Neutrophil (primary cell): ENCODE results near the gene TMC8.

Experiments
- H3K27ac ChIP-seq: fragments of 200-600 bp; sonication (generic); 2 replicates; pipeline ENCODE4 v1.5.1; 2016; ENCODE audit warnings: mild to moderate bottlenecking, moderate library complexity
- H3K27me3 ChIP-seq: fragments of 200-600 bp; sonication (generic); 2 replicates; pipeline ENCODE4 v1.6.0; 2016; ENCODE audit warnings: mild to moderate bottlenecking
- H3K36me3 ChIP-seq: fragments of 200-600 bp; sonication (generic); 2 replicates; pipeline ENCODE4 v1.5.1; 2017
- H3K4me1 ChIP-seq, 2 experiments: fragments of 200-600 bp in 1 of 2; sonication (generic) in 1 of 2; 1 replicate in 1 of 2; 2 replicates in 1 of 2; pipeline versions ENCODE4 v1.5.1 to v1.6.1; 2013 to 2016; ENCODE audit warnings: low read depth in 1 of 2, low read length in 1 of 2, mild to moderate bottlenecking in 1 of 2, moderate library complexity in 1 of 2; ENCODE audit not compliant: control insufficient read depth in 1 of 2, insufficient read depth in 1 of 2
- H3K4me3 ChIP-seq, 2 experiments: fragments of 200-600 bp in 1 of 2; sonication (generic) in 1 of 2; 1 replicate in 1 of 2; 2 replicates in 1 of 2; pipeline ENCODE4 v1.5.1; 2013 to 2016; ENCODE audit warnings: low read depth in 1 of 2, low read length in 1 of 2, mild to moderate bottlenecking in 1 of 2, moderate library complexity in 1 of 2
- H3K9me3 ChIP-seq: fragments of 200-600 bp; sonication (generic); 2 replicates; pipeline ENCODE4 v1.5.1; 2016
- CTCF ChIP-seq: fragments of 200-600 bp; sonication (generic); IDR thresholded peaks from 2 replicates; pipeline ENCODE4 v1.5.1; 2016; ENCODE audit warnings: antibody characterized with exemption

Gene TMC8

GRCh38 chr17:78174346-78174869 lies 43.8 kb downstream of the TMC8 start:
- peaks cover 20% of the 10 kb centered on the region for H3K36me3 ChIP-seq
- peaks cover 76 to 78% of the 10 kb centered on the region in 2 experiments for H3K4me1 ChIP-seq
- peak overlapping the region; percentile 91 for H3K27ac ChIP-seq
- H3K27me3 ChIP-seq: no peaks in the 10 kb centered on the region
- H3K9me3 ChIP-seq: no peaks in the 10 kb centered on the region
- TF ChIP-seq CTCF: peak; percentile 88
- peak overlapping the region; percentile 34 to 58 for H3K4me3 ChIP-seq

- H3K27ac ChIP-seq: peak overlapping the region; percentile 91
- TF ChIP-seq CTCF: no peak
- H3K27me3 ChIP-seq: no peaks in the 10 kb centered on the region
- no peaks in the 10 kb centered on the region for H3K9me3 ChIP-seq
- H3K4me1 ChIP-seq: peaks cover 70 to 71% of the 10 kb centered on the region in 2 experiments
- peaks cover 20% of the 10 kb centered on the region for H3K36me3 ChIP-seq
- H3K4me3 ChIP-seq: peak overlapping the region; percentile 34 to 58
Observed at GRCh38 chr17:78174870-78175642, 44.5 kb downstream of the TMC8 start.

GRCh38 chr17:78175643-78175981 lies 45.0 kb downstream of the TMC8 start:
- Histone ChIP-seq H3K36me3 (peaks cover 20% of the 10 kb centered on the region), H3K27ac (peak overlapping the region; percentile 91), H3K27me3 (no peaks in the 10 kb centered on the region), H3K9me3 (no peaks in the 10 kb centered on the region), H3K4me3 (no peak overlapping the region), H3K4me1 (peaks cover 64 to 66% of the 10 kb centered on the region in 2 experiments)
- TF ChIP-seq CTCF: no peak

- Histone ChIP-seq H3K27me3 (no peaks in the 10 kb centered on the region), H3K4me1 (peaks cover 54 to 56% of the 10 kb centered on the region in 2 experiments), H3K4me3 (no peak overlapping the region), H3K9me3 (no peaks in the 10 kb centered on the region), H3K36me3 (peaks cover 10% of the 10 kb centered on the region), H3K27ac (peak overlapping the region; percentile 91)
- TF ChIP-seq CTCF: peak; percentile 93
Observed at GRCh38 chr17:78176548-78177025, 46.0 kb downstream of the TMC8 start.

GRCh38 chr17:78179372-78179771 lies 48.8 kb downstream of the TMC8 start:
- H3K27ac ChIP-seq: no peak overlapping the region
- peaks cover 26 to 28% of the 10 kb centered on the region in 2 experiments for H3K4me1 ChIP-seq
- H3K36me3 ChIP-seq: no peaks in the 10 kb centered on the region
- H3K27me3 ChIP-seq: no peaks in the 10 kb centered on the region
- H3K4me3 ChIP-seq: no peak overlapping the region
- no peak for TF ChIP-seq CTCF
- H3K9me3 ChIP-seq: no peaks in the 10 kb centered on the region
